GM18526 (cell line): ENCODE measurements around the gene MAGEB6.

Source experiments
- POLR2A ChIP-seq: IDR thresholded peaks from 3 replicates; pipeline ENCODE4 v1.6.1; 2011; ENCODE audit not compliant: insufficient read length; ENCODE audit errors: extremely low read depth

The MAGEB6 gene, protein sequence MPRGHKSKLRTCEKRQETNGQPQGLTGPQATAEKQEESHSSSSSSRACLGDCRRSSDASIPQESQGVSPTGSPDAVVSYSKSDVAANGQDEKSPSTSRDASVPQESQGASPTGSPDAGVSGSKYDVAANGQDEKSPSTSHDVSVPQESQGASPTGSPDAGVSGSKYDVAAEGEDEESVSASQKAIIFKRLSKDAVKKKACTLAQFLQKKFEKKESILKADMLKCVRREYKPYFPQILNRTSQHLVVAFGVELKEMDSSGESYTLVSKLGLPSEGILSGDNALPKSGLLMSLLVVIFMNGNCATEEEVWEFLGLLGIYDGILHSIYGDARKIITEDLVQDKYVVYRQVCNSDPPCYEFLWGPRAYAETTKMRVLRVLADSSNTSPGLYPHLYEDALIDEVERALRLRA

DNA sequence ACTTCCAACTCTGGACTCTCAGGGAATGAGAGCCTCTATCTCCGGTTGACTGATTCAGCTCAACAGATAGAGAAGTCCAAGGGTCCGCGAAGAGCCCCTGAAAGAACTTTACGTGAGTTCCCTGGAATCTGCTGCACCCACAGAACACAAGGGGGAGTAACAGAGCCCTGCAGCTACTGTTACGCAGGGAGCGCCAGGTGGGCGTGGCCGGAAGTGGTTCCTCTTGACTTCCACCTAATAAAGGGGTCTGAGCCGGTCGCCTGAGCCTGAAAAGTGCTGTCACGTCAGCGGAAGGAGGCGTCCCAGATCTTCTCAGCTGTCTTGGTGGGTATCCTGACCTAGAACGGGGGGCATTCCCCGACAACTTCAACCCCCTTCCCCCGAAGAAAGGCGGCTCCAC, at the start of gene MAGEB6:
Gene MAGEB6, plus strand, starts transcription at position 237 of the 400 bp plus-strand sequence. CDS start 1,407 bp downstream, outside the sequence.
- no peak for TF ChIP-seq POLR2A

GRCh38 chrX:26146024-26146423, 46.2 kb upstream of the MAGEB6 start:
- no peak for TF ChIP-seq POLR2A

DNA sequence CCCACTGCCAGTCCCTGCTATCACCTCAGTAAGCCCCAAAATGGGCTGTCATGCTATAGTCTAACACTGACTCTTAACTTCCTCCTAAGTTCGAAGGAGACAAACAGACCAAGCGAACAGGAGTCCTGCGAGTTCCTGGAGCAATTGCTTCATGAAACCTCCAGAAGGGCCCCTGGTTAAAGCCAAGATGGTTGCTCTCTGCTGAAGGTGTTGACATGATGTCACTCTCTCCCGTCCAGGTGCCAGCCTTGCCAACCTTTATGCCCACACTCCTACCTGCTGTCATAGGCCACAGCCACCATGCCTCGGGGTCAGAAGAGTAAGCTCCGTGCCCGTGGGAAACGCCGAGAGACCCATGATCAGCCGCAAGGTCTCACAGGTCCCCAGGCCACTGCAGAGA, 31.9 kb upstream of the MAGEB6 start, which contains the start of gene MAGEB6B:
Gene MAGEB6B, plus strand, starts transcription at position 301 of the 400 bp plus-strand sequence. Its CDS starts 0 bp downstream, at position 301.
- no peak for TF ChIP-seq POLR2A

DNA sequence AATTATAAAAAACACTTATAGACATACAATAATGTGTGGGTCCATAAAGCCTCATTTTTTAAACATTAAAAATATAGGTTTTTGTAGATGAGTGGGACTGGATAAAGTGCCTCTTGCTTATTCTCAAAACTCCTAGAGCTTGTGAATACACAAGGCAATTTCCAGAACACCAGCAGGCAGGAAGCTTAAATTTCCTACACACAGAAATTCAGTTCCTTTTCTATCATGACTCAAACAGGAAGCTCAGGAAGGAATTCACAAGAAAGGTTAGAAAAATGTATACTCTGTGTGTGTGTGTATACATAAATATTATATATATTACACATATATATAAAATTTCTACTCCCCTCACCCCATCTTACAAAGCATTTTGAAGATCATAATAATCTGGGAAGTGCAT, 11.3 kb downstream of the MAGEB6 start:
- TF ChIP-seq POLR2A: no peak

- TF ChIP-seq POLR2A: no peak
Observed at GRCh38 chrX:26208012-26208411, 15.8 kb downstream of the MAGEB6 start.

DNA sequence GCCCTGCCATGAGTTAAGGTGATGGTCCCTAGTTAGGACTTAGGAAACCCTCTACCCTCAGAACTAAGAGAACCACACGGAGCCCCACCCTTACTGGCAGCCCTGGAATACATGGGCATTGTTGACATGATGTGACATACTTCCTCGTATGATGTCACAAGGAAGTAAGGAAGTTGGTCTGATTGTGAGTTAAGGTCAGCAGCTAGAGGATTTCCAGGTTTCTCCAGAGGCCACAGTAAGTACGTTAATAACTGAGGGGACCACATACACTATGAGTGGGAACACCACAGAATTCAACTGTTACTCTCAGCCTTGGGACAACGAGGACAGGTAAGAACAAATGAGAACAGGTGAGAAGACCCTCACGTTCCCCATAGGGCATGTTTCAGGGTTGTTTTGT, 23.6 kb downstream of the MAGEB6 start, which contains the start of gene MAGEB5:
Gene MAGEB5, plus strand, starts transcription at position 301 of the 400 bp plus-strand sequence. CDS start 1,133 bp downstream, outside the sequence.
- TF ChIP-seq POLR2A: no peak

- TF ChIP-seq POLR2A: no peak
Observed at GRCh38 chrX:26219351-26219750, 27.1 kb downstream of the MAGEB6 start.

GRCh38 chrX:26234177-26234576, 41.9 kb downstream of the MAGEB6 start:
- TF ChIP-seq POLR2A: no peak
